ENCODE measurements around the gene ARRDC2.

Gene ARRDC2

DNA sequence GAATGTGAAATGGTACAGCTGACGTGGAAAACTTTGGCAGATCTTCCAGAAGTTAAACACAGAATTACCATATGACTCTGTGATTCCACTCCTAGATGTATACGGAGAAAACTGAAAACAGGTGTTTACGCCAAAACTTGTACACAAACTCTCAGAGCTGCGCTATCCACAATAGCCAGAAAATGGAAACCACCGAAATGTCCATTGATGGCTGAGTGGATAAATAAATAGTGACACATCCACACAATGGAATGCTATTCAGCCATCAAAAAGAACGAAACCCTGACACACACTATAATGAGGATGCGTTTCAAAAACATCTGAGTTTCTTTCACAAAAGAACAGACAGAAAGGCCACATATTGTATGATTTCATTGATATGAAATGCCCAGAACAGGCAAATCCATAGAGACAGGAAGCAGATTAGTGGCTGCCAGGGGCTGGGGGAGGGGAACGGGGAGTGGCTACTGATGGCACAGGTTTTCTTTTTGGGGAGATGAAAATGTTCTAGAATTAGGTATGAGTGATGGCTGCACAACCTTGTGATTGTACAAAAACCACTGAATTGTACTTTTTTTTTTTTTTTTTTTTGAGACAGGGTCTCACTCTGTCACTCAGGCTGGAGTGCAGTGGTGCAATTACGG, 45.7 kb downstream of the ARRDC2 start:
- CTCF ChIA-PET: interaction anchor here (1.5 to 10.4 kb wide), 2 partner anchors 8 to 46 kb away, joined by 7 to 229 read pairs; partner anchors contain the start of gene ARRDC2
- TF ChIP-seq, protein P1, sequence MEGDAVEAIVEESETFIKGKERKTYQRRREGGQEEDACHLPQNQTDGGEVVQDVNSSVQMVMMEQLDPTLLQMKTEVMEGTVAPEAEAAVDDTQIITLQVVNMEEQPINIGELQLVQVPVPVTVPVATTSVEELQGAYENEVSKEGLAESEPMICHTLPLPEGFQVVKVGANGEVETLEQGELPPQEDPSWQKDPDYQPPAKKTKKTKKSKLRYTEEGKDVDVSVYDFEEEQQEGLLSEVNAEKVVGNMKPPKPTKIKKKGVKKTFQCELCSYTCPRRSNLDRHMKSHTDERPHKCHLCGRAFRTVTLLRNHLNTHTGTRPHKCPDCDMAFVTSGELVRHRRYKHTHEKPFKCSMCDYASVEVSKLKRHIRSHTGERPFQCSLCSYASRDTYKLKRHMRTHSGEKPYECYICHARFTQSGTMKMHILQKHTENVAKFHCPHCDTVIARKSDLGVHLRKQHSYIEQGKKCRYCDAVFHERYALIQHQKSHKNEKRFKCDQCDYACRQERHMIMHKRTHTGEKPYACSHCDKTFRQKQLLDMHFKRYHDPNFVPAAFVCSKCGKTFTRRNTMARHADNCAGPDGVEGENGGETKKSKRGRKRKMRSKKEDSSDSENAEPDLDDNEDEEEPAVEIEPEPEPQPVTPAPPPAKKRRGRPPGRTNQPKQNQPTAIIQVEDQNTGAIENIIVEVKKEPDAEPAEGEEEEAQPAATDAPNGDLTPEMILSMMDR (IDR thresholded peaks at IDR 0.05; ENCODE audit: insufficient read depth, low read length, missing control alignments): no peak
- no peak overlapping the region for H3K4me3 ChIP-seq (ENCODE audit: low read depth, low read length)
- POLR2A ChIA-PET: no interaction called here
- no peak for DNase-seq (ENCODE audit: low read depth, low spot score)

DNA sequence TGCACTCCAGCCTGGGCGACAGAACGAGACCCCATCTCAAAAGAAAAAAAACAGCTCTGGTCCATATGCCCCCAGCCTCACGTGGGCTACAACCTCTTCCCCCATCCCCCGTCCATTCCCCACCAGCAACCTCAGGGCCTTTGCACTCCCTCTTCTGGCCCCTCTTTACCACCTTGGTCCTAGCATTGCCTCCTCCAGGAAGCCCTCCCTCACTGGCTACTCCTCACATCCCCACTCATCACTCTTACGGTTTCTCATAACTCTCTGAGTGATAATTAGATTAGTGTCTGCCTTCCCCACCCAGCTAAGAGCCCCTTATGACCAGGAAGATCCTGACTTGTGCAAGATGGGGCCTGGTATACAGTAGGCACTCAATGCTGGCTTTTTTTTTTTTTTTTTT, 48.0 kb downstream of the ARRDC2 start:
- CTCF ChIA-PET: interaction anchor here (0.8 to 10.4 kb wide), 8 partner anchors 8 to 194 kb away, joined by 3 to 229 read pairs (median 4); partner anchors contain the start of gene ARRDC2
- TF ChIP-seq, protein P1 (IDR thresholded peaks at IDR 0.05; ENCODE audit: insufficient read depth, low read length, missing control alignments): no peak
- H3K4me3 ChIP-seq (ENCODE audit: low read depth, low read length): no peak overlapping the region
- no peak for DNase-seq (ENCODE audit: low read depth, low spot score)
- POLR2A ChIA-PET: interaction anchor here (0.7 to 1.1 kb wide), 2 partner anchors 196 kb away, joined by 3 read pairs; partner anchors contain the start of gene RPL18A

DNA sequence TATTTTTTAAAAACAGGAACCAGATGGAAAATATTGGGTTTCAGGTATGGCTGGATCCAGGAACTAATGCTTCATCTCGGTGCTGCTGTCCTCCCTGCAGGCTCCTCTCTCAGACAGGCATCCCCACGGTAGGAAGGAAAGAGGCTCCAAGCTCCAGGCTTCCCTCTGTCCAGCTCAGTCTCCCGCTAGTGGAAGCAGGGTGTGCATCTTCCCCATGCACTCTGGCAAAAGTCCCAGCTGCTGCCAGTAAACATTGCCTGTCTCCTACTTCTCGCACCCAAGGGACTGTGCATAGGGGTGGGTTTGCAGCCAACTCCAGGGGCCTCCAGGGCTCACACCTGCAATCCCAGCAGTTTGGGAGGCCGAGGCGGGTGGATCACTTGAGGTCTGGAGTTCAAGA, 49.6 kb downstream of the ARRDC2 start:
- H3K4me3 ChIP-seq (ENCODE audit: low read depth, low read length): no peak overlapping the region
- ChIA-PET CTCF (interaction anchor here (0.8 to 10.4 kb wide), 12 partner anchors 9 to 119 kb away, joined by 3 to 229 read pairs (median 10); partner anchors contain the start of gene ARRDC2), POLR2A (no interaction called here)
- TF ChIP-seq, protein P1 (IDR thresholded peaks at IDR 0.05; ENCODE audit: insufficient read depth, low read length, missing control alignments): no peak
- DNase-seq (ENCODE audit: low read depth, low spot score): no peak

DNA sequence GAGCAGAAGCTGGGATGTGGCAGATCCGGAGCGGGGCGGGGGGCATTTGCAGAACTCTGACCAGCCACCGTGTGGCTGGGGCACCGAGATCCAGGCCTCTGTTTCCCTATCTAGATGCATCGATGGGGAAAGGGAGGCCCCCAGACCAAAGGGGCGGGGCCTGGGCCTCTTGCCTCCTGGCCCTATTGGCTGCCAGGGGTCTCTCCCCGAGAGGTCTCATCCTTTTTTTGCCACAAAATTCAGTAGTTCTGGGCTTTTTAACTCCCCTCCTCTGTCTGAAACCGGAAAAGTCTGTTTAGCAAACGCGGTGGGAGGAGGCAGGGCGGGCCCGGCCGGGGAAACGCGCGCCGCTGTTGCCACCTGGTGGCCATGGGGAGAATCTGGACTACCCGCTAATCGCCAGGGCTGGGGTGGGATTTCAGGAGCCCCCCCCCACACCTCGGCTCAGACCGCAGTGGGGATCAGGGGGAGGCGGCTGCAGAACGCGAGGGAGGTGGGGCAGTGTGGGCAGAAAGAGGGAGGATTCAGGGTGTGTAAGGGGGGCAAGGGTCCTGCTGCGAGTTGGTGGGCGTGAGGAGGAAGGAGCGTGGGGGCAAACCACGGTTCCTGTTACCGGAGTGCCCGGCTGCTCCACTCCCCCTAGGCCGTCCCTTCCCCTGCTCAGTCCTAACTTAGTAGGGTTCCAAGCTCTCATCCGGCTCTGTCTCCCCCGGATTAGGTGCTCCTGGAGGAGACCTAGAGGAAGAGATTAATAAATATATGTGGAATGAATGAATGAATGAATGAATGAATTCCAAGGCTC, 50.4 kb downstream of the ARRDC2 start:
- H3K4me3 ChIP-seq (ENCODE audit: low read depth, low read length): peak overlapping the region; percentile 30
- TF ChIP-seq, protein P1 (IDR thresholded peaks at IDR 0.05; ENCODE audit: insufficient read depth, low read length, missing control alignments): peak; percentile 93
- ChIA-PET CTCF (interaction anchor here (0.7 to 10.4 kb wide), 27 partner anchors 9 to 199 kb away, joined by 3 to 229 read pairs (median 5); partner anchors contain the start of genes ARRDC2, IL12RB1 and RPL18A), POLR2A (no interaction called here)
- no peak for DNase-seq (ENCODE audit: low read depth, low spot score)

DNA sequence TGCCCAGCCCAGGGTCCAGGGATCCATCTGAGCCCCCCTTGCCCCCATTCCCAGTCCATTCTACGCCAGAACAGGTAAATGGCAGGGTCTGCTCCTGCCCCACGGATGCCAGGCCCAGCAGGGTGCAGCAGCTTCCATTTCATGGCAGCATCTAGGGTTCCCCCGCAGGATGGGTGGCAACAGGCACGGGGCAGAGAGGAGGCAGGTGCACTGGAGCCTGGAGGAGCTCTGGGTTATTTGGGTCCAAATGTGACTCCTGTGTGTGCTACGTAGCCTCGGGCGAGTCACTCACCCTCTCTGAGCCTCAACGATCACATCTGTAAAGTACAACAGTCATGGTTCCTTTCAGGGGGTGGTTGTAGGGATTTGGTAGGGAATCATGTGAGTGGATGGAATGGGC, 51.3 kb downstream of the ARRDC2 start:
- POLR2A ChIA-PET: no interaction called here

More for the DNA sequence above, 51.3 kb downstream of the ARRDC2 start:
- CTCF ChIA-PET: interaction anchor here (0.7 to 10.4 kb wide), 27 partner anchors 8 to 200 kb away, joined by 3 to 229 read pairs (median 5); partner anchors contain the start of genes ARRDC2, IL12RB1 and RPL18A
- H3K4me3 ChIP-seq (ENCODE audit: low read depth, low read length): no peak overlapping the region
- DNase-seq (ENCODE audit: low read depth, low spot score): no peak
- TF ChIP-seq, protein P1 (IDR thresholded peaks at IDR 0.05; ENCODE audit: insufficient read depth, low read length, missing control alignments): no peak

Data from AG04449 (cell line).